ENCODE results near the gene STXBP1. TPM values are rescaled to one million over a fixed set of nuclear protein-coding genes. Genes with fewer than 3 reads are reported as not detected.
"Not testable (repeated sequence)": the region's sequence is repeated elsewhere in the genome, so short reads cannot be mapped to it uniquely, and the experiment has no call there.

The STXBP1 gene
- total RNA-seq, 1 experiment from 2014 or later, result 40.4 TPM

- not testable (repeated sequence) for DNase-seq (ENCODE audit: low read depth)
Measured at GRCh38 chr9:127577194-127577593, 34.9 kb upstream of the STXBP1 start.

GRCh38 chr9:127578627-127578951 lies 33.5 kb upstream of the STXBP1 start:
- no peak for DNase-seq (ENCODE audit: low read depth)

GRCh38 chr9:127578952-127579853 lies 32.9 kb upstream of the STXBP1 start:
- DNase-seq (ENCODE audit: low read depth), result peak; percentile 99

- no peak for DNase-seq (ENCODE audit: low read depth)
Measured at GRCh38 chr9:127580366-127580765, 31.7 kb upstream of the STXBP1 start.

GRCh38 chr9:127580879-127581475 lies 31.1 kb upstream of the STXBP1 start:
- DNase-seq (ENCODE audit: low read depth), result no peak

- DNase-seq (ENCODE audit: low read depth), result not testable (repeated sequence)
Measured at GRCh38 chr9:127584474-127584805, 27.6 kb upstream of the STXBP1 start.

GRCh38 chr9:127585161-127585819 lies 26.8 kb upstream of the STXBP1 start:
- no peak for DNase-seq (ENCODE audit: low read depth)

GRCh38 chr9:127586096-127586495 lies 26.0 kb upstream of the STXBP1 start:
- DNase-seq (ENCODE audit: low read depth), result no peak

GRCh38 chr9:127586537-127586936 lies 25.5 kb upstream of the STXBP1 start:
- DNase-seq (ENCODE audit: low read depth), result peak; percentile 78

GRCh38 chr9:127587966-127588365 lies 24.1 kb upstream of the STXBP1 start:
- no peak for DNase-seq (ENCODE audit: low read depth)

GRCh38 chr9:127588740-127589506 lies 23.2 kb upstream of the STXBP1 start:
- DNase-seq (ENCODE audit: low read depth), result no peak

- peak; percentile 73 for DNase-seq (ENCODE audit: low read depth)
Measured at GRCh38 chr9:127589955-127590370, 22.1 kb upstream of the STXBP1 start.

GRCh38 chr9:127595611-127596010 lies 16.5 kb upstream of the STXBP1 start:
- DNase-seq (ENCODE audit: low read depth), result no peak

GRCh38 chr9:127598839-127599549 lies 13.1 kb upstream of the STXBP1 start:
- DNase-seq (ENCODE audit: low read depth), result no peak

GRCh38 chr9:127599550-127599891 lies 12.6 kb upstream of the STXBP1 start:
- no peak for DNase-seq (ENCODE audit: low read depth)

GRCh38 chr9:127603226-127603625 lies 8.9 kb upstream of the STXBP1 start:
- no peak for DNase-seq (ENCODE audit: low read depth)

GRCh38 chr9:127606043-127606442 lies 6.0 kb upstream of the STXBP1 start:
- DNase-seq (ENCODE audit: low read depth), result no peak

GRCh38 chr9:127608104-127608966 lies 3.7 kb upstream of the STXBP1 start:
- no peak for DNase-seq (ENCODE audit: low read depth)

- DNase-seq (ENCODE audit: low read depth), result no peak
Measured at GRCh38 chr9:127611603-127611898, 526 bp upstream of the STXBP1 start.

GRCh38 chr9:127612939-127613582 lies 984 bp downstream of the STXBP1 start:
- DNase-seq (ENCODE audit: low read depth), result peak; percentile 73

Measured in LHCN-M2 (cell line).